Inferior parietal cortex (tissue), 1 donor: ENCODE data around the gene CLDN20.
"Not testable (repeated sequence)": the region's sequence is repeated elsewhere in the genome, so short reads cannot be mapped to it uniquely, and the experiment has no call there.

Experiments used
- DNase-seq: peaks from one replicate; pipeline ENCODE4 v3.0.0-alpha.2; 2016; ENCODE audit errors: extremely low spot score

The CLDN20 gene, protein sequence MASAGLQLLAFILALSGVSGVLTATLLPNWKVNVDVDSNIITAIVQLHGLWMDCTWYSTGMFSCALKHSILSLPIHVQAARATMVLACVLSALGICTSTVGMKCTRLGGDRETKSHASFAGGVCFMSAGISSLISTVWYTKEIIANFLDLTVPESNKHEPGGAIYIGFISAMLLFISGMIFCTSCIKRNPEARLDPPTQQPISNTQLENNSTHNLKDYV

DNA sequence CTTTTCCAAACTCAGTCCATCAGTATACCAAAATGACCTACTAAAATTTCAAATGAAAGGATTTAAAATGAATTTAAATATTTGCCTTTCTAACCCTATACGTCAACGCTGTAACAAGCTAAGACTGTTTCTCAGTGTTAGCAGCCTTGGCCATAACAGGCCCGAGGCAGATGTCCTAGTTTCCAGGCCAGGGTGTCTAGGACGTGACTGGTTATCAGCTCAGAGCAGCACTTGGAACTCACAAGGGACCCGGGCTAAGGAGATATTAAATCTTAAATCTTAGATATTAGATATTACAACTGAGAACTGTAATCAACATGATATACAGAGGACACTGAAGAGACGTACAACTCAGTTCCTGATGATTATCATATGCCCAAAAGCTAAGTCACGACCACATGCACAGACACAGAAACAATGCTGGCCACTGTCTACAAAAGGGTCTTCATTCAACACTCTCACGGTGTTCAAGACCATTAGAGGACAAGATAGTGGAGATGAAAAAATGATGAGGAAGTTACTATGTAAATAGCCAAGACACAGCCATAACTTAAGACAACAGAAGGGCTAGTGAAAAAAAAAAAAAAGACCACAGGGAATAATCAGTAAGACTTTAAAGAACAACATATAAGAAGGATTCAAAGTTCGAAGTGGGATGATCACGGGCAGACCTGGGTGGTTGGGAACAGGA, at the start of gene CLDN20:
Gene CLDN20, plus strand, starts transcription at position 641 of the 691 bp plus-strand sequence. CDS start 11,707 bp downstream, outside the sequence.
- no peak for DNase-seq

DNA sequence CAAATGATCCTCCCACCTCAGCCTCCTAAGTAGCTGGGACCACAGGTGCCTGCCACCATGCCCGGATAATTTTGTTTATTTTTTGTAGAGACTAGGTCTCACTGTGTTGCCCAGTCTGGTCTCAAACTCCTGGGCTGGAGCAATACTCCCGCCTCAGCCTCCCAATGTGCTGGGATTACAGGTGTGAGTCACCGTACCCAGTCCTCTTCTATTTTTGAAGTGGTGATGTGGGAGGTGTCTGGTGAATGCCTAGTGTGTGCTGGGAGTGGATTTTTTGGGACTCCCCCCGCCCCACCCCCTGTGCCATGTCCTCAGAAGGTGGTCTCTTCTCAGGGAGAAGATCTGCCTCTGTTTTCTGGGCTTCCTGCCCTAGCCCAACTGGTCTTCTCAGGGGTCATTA, 47.9 kb upstream of the CLDN20 start:
- no peak for DNase-seq

DNA sequence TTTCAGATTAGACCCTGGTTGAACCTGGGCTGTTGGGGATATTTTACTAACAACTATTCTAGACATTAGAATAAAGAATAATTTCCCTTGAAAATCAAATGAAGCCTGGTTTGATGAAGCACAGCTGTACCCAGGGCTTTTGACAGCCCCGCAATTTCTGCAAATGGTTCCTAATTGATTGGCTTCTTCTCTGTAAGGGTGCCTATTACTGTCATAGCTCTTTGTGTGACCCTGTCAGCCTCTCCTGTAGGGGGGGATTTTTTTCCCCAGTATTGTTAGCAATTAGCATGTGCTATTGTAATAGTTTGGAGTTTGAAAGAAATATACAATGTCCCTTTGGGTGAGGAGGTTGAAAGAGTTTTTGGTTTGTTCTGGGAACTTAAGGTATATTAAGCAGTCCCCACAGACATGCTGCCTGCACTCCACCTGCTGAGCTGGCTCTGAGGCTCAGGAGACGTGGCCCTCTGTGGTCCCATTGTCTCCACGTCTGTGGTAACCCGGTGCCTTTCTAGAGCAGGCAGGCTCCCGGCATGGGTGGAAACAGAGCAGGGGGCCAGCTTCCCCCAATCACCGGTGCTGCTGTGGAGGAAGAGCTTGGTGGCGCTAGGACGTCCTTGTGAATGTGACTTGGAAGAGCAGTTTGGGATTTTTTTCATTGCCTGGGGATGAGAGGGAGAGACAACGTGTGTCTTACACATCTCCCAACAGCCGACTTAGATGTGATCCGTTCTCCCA, 47.3 kb upstream of the CLDN20 start:
- no peak for DNase-seq

DNA sequence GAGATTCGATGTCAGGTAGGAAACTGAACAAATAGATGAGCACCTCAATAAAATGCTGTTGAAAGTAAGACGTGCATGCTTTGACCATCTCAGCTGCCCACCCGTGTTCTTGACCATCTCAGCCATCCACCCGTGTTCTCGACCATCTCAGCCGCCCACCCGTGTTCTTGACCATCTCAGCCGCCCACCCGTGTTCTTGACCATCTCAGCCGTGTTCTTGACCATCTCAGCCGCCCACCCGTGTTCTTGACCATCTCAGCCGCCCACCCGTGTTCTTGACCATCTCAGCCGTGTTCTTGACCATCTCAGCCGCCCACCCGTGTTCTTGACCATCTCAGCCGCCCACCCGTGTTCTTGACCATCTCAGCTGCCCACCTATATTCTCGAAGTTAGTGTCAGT, 45.1 kb upstream of the CLDN20 start:
- DNase-seq = not testable (repeated sequence)

DNA sequence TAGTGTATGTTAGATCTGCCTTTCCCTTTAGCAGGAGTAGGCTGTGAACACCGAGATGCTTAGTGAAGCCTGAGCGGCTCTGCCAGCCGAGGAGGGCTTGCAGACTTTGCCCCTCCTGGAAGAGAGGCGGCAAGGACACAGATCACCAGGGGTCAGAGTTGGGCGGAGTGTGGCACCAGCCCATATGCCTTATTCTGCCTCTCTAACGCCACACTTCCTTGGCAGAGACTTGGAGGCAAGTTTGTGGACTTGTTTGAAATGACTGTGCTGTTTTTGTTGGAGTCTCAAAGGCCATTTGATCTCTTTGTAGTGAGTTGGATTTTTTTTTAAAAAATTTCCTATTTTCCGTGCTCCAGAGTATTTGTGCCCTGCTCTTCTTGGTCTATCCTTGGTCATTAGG, 44.5 kb upstream of the CLDN20 start:
- DNase-seq = no peak

DNA sequence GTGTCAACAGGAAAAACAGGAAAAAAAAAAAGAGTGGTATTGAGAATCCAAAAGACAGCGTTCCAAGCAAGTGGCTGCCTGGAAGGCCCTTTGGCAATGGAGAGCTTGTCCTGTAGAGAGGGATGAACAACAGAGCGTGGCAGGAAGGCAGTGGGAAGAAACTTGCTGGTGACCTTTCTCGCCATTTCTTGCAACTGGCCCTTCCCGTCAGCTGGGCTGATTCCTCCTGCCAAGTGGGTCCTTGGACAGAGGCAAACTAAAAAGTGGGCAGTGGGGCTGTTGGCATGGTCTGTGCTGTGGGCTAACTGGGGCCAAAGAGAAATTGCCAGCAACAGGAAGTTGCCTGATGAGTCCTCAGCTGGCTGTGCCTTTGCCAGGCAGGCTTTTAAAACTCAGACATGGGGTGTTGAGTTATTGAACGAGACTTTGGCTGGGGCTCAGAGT, 43.9 kb upstream of the CLDN20 start:
- DNase-seq = no peak

DNA sequence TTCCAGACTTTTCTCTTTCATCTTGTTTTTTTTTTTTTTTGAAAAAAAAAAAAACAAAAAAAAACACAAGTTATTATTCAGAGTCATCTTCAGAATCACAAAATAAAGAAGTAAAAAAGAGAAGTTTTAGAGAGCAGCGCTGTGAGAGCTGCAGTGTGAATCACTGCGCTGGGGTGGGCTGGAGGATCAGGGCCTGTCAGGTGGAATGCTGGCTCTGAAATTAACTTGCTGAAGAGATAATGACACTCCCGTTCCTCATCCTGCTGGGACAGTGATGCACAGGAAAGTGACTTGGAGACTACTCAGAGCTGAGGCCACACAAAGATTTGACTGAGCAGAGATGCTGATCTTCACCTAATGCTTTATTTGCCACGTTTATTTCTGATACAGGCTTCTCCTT, 42.7 kb upstream of the CLDN20 start:
- DNase-seq = no peak

DNA sequence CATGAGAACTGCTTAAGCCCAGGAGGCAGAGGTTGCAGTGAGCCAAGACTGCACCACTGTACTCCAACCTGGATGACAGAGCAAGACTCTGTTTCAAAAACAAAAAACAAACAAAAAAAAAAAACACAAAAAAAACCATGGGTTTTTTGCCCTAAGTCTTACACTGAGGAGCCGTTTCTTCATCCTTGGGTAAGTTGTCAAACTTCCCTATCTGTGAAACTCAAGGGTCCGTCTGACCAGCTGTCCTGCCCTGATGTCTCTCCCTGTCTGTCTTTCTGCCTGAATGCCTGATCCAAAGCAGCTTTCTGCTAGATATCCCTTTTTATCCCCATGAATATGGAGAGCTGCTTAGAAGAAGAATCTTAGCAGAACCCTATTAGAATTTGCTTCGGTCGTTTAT, 41.3 kb upstream of the CLDN20 start:
- no peak for DNase-seq

DNA sequence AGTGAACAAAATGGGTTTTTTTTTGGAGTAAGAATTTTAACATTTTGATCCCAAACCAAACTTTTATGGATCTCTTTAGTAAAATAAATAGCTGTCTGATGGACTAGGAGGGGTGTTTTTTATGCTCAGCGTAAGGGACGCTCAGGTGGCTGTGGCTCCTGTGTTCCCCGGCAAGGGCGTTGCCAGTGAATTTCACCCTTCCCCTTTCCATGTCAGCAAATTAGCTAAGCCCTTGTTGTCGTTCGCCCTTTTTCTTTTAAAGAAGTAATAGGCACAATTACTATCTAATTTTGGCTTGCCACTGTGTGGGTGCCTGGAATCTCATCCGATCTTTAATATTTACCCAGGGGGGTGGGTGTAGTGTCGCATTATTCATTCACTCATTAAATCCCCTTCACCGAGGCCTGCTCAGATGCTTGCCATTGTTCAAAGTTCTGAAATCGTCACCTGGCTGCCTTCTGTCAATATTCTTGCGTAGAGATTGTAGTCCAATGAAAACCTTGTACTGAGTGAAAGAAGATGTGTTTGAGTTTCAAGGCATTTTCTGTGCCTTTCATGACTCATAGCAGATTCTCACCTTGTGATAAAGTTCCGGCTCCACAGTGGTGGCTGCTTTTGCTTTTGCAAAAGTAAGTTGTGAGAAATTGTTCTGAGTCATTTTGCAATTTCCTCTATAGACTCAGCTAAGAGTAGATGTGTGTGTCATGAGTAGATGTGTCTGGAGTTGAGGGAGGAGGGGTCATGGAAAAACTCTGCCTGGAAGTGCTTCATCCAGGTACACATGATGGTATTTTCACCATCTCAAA, 40.0 kb upstream of the CLDN20 start:
- no peak for DNase-seq

DNA sequence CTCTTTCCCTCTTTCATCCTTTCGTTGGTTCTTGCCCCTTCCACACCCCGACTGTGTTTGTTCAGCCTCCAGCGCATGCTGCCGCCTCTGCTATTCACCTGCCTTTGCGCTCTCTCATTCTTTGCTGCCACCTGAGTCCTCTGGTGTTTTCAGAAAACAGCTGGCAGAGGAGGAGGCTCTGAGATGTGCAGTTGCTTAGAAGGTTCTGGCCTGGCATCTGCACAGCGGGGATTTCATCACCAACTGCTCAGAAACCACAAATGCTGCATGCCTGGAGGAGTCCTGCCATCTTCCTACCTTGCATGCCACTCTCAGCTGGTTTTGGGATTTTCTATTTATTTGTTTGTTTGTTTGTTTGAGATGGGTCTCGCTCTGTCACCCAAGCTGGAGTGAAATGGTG, 39.2 kb upstream of the CLDN20 start:
- DNase-seq = no peak

DNA sequence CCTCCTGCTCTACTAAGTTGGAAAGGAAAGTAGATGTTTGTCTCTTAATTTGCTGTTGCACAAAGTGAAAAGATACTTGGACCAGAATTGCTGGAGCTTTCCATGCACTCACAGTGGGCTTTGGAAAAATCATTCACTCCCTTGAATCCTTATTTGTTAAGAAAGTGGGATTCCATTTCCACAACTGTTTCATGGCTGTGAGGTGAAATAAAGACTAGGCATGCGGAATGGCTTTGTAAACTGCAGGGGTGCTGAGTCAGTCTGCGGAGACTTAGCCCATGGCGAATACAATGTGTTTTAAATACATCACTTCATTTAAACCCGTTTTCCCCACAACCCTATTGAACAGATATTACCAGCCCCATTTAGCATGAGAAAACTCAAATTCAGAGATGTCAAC, 36.8 kb upstream of the CLDN20 start:
- DNase-seq = no peak

DNA sequence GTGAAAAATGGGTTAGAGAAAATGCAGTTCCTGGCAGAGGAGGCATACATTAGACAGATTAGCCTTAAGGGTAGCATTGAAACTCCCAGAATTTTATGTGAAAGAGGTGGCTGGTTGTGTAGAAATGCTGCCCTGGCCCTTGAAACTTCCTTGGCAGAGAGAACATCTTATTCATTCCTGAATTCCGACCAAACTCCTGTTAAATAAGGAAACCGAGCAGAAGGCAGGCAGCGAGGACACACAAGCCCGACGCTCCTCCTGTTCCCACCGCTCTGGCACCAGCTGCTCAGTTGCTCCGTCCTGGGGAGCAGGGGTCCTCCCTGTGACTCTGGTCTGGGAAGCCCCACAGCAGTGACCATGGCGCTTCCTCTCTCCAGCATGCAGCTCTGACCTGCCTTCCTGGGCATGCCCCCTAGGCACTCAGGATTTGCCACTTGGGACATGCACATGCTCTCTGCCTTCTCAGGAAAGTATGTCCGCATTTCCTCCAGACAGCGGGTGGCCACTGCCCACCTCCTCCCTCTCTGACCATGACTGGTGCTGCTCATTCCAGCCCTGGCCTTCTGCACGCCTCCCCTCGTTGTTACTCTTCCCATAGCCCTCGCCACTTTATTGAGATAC, 35.2 kb upstream of the CLDN20 start:
- DNase-seq = no peak

DNA sequence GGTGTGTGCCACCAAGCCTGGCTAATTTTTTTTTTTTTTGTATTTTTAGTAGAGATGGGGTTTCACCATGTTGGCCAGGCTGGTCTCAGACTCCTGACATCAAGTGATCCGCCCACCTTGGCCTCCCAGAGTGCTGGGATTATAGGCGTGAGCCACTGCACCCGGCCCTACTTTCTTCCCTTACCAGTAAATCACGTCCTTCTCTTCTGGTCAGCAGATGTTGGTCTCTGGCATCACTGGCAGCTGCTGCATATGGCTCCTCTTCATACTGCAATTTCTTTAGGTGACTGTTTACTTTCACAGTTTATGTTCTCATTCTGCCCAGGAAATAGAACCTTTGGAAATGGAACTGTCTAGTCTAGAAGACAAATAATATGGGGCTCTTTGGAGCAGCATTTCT, 32.8 kb upstream of the CLDN20 start:
- not testable (repeated sequence) for DNase-seq

DNA sequence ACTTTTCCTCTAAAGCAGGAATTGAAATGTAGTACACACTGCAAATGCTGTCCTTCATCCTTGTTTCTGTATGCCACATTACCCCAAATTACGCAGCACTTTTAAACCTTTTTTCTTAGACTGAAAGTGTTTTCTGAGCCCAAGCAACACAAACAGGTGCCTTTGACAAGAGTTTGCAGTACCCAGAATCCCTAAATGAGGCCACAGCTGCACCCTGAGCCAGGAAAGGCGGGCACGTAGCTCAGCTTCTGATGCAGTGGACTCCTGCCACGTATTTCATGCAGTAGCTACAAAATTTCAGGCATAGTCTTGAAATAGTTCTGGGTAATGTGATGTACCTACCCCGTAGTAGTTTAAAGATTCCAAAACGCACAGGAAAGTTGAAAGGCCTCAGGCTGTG, 31.0 kb upstream of the CLDN20 start:
- DNase-seq = no peak

DNA sequence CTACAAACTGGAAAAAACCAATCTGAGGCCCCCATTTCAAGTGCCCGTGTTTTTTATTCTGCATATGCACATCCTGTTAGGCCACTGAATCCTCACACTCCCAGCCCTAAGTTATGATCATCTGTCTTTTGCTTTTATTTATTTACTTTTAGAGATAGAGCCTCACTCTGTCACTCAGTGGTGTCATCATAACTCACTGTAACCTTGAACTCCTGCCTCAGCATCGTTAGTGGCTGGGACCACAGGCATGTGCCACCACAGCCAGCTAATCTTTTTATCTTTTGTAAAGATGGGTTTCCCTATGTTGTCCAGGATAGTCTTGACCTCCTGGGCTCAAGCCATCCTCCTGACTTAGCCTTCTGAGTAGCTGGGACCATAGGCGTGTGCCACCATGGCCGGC, 29.6 kb upstream of the CLDN20 start:
- no peak for DNase-seq

DNA sequence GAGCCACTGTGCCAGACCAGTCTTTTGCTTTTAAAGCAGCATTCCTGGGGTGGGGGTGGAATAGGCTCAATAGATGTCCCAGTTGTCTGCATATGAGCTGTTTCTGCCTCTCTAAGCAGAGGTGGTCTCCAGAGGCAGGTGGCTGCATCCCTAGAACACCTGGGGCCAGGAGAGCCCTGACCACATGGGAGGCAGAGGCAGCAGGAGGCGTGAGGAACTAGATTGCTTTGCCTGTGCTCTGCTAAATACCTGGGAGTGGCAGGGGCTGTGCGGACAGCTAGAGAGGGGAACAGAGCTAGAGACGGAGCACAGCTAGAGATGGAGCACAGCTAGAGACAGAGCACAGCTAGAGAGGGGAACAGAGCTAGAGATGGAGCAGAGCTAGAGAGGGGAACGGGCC, 29.1 kb upstream of the CLDN20 start:
- DNase-seq = no peak

DNA sequence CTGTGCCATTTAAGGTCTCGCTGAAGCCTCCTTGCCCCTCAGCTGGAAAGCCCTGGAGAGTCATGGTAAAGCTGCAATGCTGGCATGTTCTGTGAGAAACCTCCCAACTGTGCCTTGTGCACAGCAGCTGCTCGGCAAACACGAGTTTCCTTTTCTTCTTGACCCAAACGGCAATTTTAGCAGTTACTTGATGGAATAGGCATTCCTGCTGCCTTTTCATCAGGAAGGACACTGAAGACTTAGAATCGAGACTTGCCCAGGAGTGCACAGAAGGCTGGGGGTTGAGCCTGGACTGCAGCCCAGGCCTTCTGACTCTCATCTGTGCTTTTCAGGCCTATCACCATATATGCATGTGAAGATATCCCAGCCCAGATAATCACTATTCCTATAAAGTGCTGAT, 28.7 kb upstream of the CLDN20 start:
- no peak for DNase-seq

DNA sequence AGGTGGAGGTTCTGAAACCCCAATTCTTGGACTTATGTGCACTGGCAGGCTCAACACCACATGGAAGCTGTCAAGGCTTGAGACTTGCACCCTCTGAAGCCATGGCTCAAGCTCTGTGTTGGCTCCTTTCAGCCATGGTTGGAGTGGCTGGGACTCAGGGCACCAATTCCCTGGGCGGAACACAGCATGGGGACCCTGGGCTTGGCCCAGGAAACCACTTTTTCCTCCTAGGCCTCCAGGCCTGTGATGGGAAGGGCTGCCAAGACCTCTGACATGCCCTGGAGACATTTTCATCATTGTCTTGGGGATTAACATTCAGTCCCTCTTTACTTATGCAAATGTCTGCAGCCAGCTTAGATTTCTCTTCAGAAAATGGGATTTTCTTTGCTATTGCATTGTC, 26.2 kb upstream of the CLDN20 start:
- no peak for DNase-seq

DNA sequence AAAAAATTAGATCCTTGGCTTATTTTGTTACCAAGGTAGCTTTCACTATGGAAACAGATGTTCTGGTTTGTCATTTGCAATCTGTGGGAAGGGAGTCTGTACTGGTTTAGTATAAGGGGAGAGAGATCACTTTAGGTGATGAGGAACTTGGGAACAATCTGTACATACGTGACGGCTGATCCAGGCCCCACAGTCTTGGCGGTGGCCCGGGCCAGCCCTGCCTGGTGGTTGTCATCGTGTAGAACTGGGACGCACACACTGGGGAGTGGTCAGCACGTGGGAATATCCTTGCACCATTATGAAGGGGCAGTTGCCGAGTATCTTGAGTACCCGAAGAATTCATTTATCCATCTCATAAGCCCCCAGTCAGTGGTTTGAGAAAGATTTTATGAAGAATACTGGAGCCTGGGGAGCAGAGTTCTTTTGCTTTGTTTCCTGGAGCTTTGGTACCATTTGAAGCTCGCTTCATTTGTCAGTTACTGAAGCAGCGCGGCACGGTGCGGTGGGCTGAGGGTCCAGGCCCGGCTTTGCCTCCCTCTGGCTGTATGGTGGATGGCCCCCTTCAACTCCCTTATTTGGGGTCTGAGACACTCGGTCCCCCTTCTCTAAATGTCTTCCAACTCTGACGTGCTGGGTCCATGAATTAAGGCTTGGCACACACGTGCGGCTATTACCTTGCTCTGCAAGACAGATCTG, 22.8 kb upstream of the CLDN20 start:
- DNase-seq = peak; percentile 1

DNA sequence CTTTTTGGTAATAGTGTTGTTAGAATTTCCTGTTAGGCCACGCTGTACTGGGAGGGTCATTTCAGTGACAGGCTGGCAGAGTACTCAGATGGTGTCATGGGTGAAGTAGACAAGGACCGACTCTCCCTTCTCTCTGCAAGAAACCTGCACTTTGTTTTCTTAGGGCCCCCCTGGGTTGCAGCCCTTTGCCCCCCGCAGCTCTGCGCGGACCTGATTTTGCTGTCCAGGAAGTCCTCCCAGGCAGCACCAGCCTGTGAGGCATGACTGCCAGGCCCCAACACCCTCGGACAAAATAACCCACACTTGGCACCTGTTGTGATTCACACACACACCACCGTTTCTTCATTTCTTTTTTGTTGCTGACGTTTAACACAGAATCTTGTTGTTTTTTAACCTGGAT, 21.8 kb upstream of the CLDN20 start:
- DNase-seq = no peak

DNA sequence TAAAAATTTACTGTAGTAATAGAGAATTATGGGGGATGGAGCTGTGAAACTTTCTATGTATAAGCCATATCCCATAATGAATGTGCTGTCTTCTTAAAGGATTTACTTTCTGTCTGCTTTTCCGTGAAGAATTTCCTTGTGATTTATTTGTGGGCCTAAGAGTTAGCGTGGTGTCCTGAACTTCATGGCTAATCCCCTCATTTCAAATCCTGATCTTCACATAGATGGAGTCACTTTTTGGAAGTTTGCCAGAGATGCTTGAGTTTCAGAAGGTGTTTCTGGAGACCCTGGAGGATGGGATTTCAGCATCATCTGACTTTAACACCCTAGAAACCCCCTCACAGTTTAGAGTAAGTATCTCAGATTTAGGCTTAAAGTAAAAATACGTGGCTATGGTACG, 19.4 kb upstream of the CLDN20 start:
- peak; percentile 1 for DNase-seq
